ENCODE measurements around the gene RTN4RL1.

Gene RTN4RL1

DNA sequence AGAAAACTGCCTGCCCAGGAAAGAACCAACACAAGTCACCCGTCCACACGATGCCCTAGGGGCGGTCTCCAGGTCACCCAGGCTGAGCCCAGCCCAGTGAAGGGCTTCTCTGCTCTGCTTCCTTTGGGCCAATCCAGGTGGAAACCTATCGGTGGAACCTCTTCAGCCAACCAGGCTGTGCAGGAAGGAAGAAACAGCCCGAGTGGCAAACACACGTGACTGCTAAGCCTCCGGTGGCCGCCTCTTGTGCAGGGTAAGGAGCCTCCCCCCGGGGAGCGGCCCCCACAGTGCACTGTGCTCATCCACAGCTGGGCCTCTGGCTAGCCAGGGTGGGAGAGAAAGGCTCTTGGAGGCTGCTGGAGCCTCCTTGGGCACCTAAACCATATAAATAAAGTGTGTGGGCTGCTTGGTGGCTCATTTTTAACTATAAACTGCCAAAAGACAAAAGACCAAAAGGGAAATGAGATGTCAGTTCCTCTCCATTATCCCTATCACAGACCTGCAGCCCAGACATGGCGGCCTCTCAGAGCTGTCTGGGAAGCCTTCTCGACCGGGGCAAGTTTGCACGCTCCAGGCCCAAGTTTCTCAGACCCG is 2.4 kb downstream of the RTN4RL1 start:
- no peak overlapping the region for H3K4ac ChIP-seq (ENCODE audit: low read depth, low read length)
- no peak overlapping the region for H3K18ac ChIP-seq (ENCODE audit: low read length)
- no peak overlapping the region for H3K4me3 ChIP-seq (ENCODE audit: low read length)
- WGBS (ENCODE audit: extremely low coverage, insufficient coverage, low lambda C conversion rate): no CpG with 5 or more reads among the region's 15 CpGs
- no peak overlapping the region for H3K9ac ChIP-seq (ENCODE audit: low read length)
- no peak overlapping the region for H2BK15ac ChIP-seq (replicated peaks; ENCODE audit: low read depth)
- DNase-seq: no peak
- no peak overlapping the region for H2AK5ac ChIP-seq (ENCODE audit: low read length)
- H3K79me1 ChIP-seq (ENCODE audit: low read length): no peaks in the 10 kb centered on the region
- H4K8ac ChIP-seq (ENCODE audit: low read depth, low read length): no peak overlapping the region
- H3K79me2 ChIP-seq (ENCODE audit: control insufficient read depth, insufficient read depth, low read length): no peaks in the 10 kb centered on the region
- peaks cover 17% of the 10 kb centered on the region for H3K27me3 ChIP-seq (ENCODE audit: insufficient read depth, low read length, poor library complexity)
- no peak overlapping the region for H3K56ac ChIP-seq (ENCODE audit: low read length)
- H3K27ac ChIP-seq (ENCODE audit: low read depth, low read length): no peak overlapping the region
- H3K23ac ChIP-seq (ENCODE audit: low read length): no peak overlapping the region
- H2BK5ac ChIP-seq (ENCODE audit: low read length): no peak overlapping the region
- no peak overlapping the region for H3K4me2 ChIP-seq (ENCODE audit: low read length)
- H3K36me3 ChIP-seq (ENCODE audit: control insufficient read depth, insufficient read depth, low read length): no peaks in the 10 kb centered on the region
- H4K5ac ChIP-seq (ENCODE audit: low read length): no peak overlapping the region
- H2BK120ac ChIP-seq (ENCODE audit: low read depth, low read length): no peak overlapping the region
- no peaks in the 10 kb centered on the region for H3K4me1 ChIP-seq (ENCODE audit: control insufficient read depth, low read depth, low read length)

DNA sequence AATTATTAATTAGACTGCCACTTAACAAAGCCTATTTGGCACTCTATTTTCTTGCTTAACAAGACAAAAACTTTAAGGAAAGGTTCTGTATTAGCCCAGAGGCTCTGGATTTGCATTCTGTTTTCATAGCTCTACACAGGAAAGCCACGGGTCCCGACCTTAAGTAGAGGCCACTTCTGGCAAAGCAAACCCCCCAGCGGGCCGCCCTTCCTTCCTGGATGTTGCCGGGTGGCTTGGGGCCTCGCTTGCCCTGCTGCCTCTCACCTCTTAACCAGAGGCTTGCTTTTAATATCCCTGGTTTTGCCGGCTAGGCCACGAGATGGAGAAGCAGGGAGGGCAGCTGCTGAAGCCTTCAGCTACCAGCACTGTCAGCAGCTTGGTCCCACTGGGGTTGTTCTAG is 4.4 kb downstream of the RTN4RL1 start:
- Histone ChIP-seq H3K36me3 (ENCODE audit: control insufficient read depth, insufficient read depth, low read length) (no peaks in the 10 kb centered on the region), H4K8ac (ENCODE audit: low read depth, low read length) (no peak overlapping the region), H3K4ac (ENCODE audit: low read depth, low read length) (no peak overlapping the region), H3K23ac (ENCODE audit: low read length) (no peak overlapping the region), H2BK15ac (replicated peaks; ENCODE audit: low read depth) (no peak overlapping the region), H3K9ac (ENCODE audit: low read length) (no peak overlapping the region), H3K4me2 (ENCODE audit: low read length) (no peak overlapping the region), H3K27ac (ENCODE audit: low read depth, low read length) (no peak overlapping the region), H2BK120ac (ENCODE audit: low read depth, low read length) (no peak overlapping the region), H3K4me1 (ENCODE audit: control insufficient read depth, low read depth, low read length) (no peaks in the 10 kb centered on the region), H3K4me3 (ENCODE audit: low read length) (no peak overlapping the region), H3K79me2 (ENCODE audit: control insufficient read depth, insufficient read depth, low read length) (no peaks in the 10 kb centered on the region), H2BK5ac (ENCODE audit: low read length) (no peak overlapping the region), H4K5ac (ENCODE audit: low read length) (no peak overlapping the region), H3K56ac (ENCODE audit: low read length) (no peak overlapping the region), H3K18ac (ENCODE audit: low read length) (no peak overlapping the region), H3K27me3 (ENCODE audit: insufficient read depth, low read length, poor library complexity) (peaks cover 13% of the 10 kb centered on the region), H3K79me1 (ENCODE audit: low read length) (no peaks in the 10 kb centered on the region), H2AK5ac (ENCODE audit: low read length) (no peak overlapping the region)
- DNase-seq: no peak
- no CpG with 5 or more reads among the region's 8 CpGs for WGBS (ENCODE audit: extremely low coverage, insufficient coverage, low lambda C conversion rate)

DNA sequence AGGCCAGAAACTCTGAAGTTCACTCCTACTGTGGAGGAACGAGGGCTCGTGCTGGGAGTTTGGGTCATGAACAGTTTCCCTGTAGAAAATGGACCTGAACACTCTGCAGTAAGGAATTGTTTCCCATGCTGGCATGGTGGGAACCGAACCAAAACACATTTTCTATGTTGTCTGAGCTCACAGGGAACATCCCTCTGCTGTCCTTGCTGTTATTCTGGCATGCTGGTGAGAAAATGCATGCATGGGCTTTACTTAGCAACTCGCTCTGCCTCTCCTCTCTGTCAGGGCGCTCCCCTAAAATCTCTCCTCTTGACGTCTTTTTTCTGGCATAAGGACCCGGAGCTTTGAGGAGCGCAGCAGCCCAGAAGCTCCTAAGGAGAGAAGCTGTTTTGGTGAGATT is 5.4 kb downstream of the RTN4RL1 start:
- H3K4me3 ChIP-seq (ENCODE audit: low read length): no peak overlapping the region
- no peak for DNase-seq

DNA sequence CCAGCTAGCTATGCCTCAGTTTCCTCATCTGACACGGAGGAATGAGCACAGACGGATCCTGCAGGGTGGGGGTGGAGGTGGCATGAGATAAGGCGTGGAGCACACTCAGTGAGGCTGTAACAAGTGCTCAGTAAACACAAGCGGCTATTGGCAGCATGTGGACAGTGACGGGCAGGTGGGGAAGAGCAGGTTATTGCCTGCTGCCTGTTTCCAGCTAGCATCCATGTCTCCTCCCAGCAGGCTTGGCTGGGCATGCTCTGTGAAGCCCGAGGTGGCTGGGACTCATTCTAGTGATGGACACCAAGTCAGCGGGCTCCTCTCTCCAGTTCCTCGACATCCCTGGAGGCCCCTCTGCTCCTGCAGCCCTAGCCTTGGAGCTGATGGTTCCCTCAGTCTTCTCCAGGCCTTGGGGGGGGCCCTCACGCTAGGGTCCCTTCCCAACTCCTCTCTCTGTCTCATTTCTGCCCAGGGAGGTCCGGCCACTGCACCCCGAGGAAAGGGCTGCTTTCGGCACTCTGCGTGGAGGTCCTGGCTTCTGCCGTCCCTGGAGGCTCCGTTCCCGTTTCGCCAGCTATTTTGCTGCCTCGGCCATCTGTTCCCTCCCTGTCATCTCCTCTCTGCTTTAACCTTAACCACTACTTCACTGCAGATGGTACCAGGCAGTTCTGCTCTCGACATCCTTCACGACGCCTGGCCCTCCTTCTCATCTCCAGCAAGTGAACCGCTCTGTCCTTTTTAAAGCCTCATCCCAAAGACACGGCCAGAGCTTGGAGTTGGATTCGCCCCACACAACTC is 6.2 kb downstream of the RTN4RL1 start:
- no CpG with 5 or more reads among the region's 24 CpGs for WGBS (ENCODE audit: extremely low coverage, insufficient coverage, low lambda C conversion rate)
- Histone ChIP-seq H3K23ac (ENCODE audit: low read length) (no peak overlapping the region), H3K79me2 (ENCODE audit: control insufficient read depth, insufficient read depth, low read length) (no peaks in the 10 kb centered on the region), H2AK5ac (ENCODE audit: low read length) (no peak overlapping the region), H4K8ac (ENCODE audit: low read depth, low read length) (no peak overlapping the region), H4K5ac (ENCODE audit: low read length) (no peak overlapping the region), H2BK5ac (ENCODE audit: low read length) (no peak overlapping the region), H3K27me3 (ENCODE audit: insufficient read depth, low read length, poor library complexity) (peaks cover 1% of the 10 kb centered on the region), H3K79me1 (ENCODE audit: low read length) (no peaks in the 10 kb centered on the region), H3K4me3 (ENCODE audit: low read length) (no peak overlapping the region), H3K36me3 (ENCODE audit: control insufficient read depth, insufficient read depth, low read length) (no peaks in the 10 kb centered on the region), H3K56ac (ENCODE audit: low read length) (no peak overlapping the region), H3K4ac (ENCODE audit: low read depth, low read length) (no peak overlapping the region), H2BK15ac (replicated peaks; ENCODE audit: low read depth) (no peak overlapping the region), H3K4me1 (ENCODE audit: control insufficient read depth, low read depth, low read length) (no peaks in the 10 kb centered on the region), H2BK120ac (ENCODE audit: low read depth, low read length) (no peak overlapping the region), H3K27ac (ENCODE audit: low read depth, low read length) (no peak overlapping the region), H3K18ac (ENCODE audit: low read length) (no peak overlapping the region), H3K4me2 (ENCODE audit: low read length) (no peak overlapping the region), H3K9ac (ENCODE audit: low read length) (no peak overlapping the region)
- no peak for DNase-seq

More for the DNA sequence above, 5.4 kb downstream of the RTN4RL1 start:
- Histone ChIP-seq H3K79me1 (ENCODE audit: low read length) (no peaks in the 10 kb centered on the region), H3K18ac (ENCODE audit: low read length) (no peak overlapping the region), H3K27me3 (ENCODE audit: insufficient read depth, low read length, poor library complexity) (peaks cover 9% of the 10 kb centered on the region), H3K56ac (ENCODE audit: low read length) (no peak overlapping the region), H2BK5ac (ENCODE audit: low read length) (no peak overlapping the region), H3K36me3 (ENCODE audit: control insufficient read depth, insufficient read depth, low read length) (no peaks in the 10 kb centered on the region), H3K79me2 (ENCODE audit: control insufficient read depth, insufficient read depth, low read length) (no peaks in the 10 kb centered on the region), H3K4ac (ENCODE audit: low read depth, low read length) (no peak overlapping the region), H3K4me1 (ENCODE audit: control insufficient read depth, low read depth, low read length) (no peaks in the 10 kb centered on the region), H4K8ac (ENCODE audit: low read depth, low read length) (no peak overlapping the region), H3K27ac (ENCODE audit: low read depth, low read length) (no peak overlapping the region), H3K9ac (ENCODE audit: low read length) (no peak overlapping the region), H2BK120ac (ENCODE audit: low read depth, low read length) (no peak overlapping the region), H3K4me2 (ENCODE audit: low read length) (no peak overlapping the region), H2BK15ac (replicated peaks; ENCODE audit: low read depth) (no peak overlapping the region), H3K23ac (ENCODE audit: low read length) (no peak overlapping the region), H4K5ac (ENCODE audit: low read length) (no peak overlapping the region), H2AK5ac (ENCODE audit: low read length) (no peak overlapping the region)
- no CpG with 5 or more reads among the region's 8 CpGs for WGBS (ENCODE audit: extremely low coverage, insufficient coverage, low lambda C conversion rate)

DNA sequence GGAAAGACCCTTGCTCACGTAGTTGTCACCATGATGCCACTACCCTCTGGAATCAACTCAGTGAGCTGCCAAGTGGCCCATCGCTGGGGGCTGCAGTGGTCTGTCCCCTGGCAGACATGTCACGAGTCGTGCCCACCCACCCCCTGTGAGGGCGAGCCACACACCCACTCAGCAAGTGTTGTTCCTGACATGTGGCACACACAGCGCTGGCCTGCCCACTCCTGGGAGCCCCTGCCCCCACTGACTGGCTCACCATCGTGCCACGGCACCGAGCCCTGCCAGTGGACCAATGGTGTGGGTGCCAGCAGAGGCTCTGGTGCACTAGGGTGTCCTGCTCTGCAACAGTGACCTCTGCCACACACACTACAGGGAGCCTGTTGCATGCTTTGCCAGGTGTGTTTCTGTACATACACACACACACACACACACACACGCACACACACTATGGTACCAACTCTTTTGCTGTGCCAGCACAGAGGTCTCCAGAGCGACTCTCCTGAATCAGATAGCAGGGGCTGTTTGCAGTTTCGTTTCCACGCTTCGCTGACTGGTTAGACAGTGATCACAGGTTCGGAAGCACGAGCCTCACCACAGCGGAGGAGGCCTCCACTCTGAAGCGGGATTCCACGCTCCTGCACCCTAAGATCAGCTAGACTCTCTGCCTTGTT is 7.7 kb downstream of the RTN4RL1 start:
- H3K27me3 ChIP-seq (ENCODE audit: insufficient read depth, low read length, poor library complexity): no peaks in the 10 kb centered on the region
- no peaks in the 10 kb centered on the region for H3K4me1 ChIP-seq (ENCODE audit: control insufficient read depth, low read depth, low read length)
- no peak overlapping the region for H2BK120ac ChIP-seq (ENCODE audit: low read depth, low read length)
- H3K79me2 ChIP-seq (ENCODE audit: control insufficient read depth, insufficient read depth, low read length): no peaks in the 10 kb centered on the region
- H3K18ac ChIP-seq (ENCODE audit: low read length): no peak overlapping the region
- WGBS (ENCODE audit: extremely low coverage, insufficient coverage, low lambda C conversion rate): no CpG with 5 or more reads among the region's 19 CpGs
- H2BK15ac ChIP-seq (replicated peaks; ENCODE audit: low read depth): no peak overlapping the region
- H4K5ac ChIP-seq (ENCODE audit: low read length): no peak overlapping the region
- no peak overlapping the region for H3K9ac ChIP-seq (ENCODE audit: low read length)
- H3K36me3 ChIP-seq (ENCODE audit: control insufficient read depth, insufficient read depth, low read length): no peaks in the 10 kb centered on the region
- no peak overlapping the region for H3K4me2 ChIP-seq (ENCODE audit: low read length)
- no peak overlapping the region for H3K56ac ChIP-seq (ENCODE audit: low read length)
- no peak for DNase-seq
- H3K79me1 ChIP-seq (ENCODE audit: low read length): no peaks in the 10 kb centered on the region
- no peak overlapping the region for H4K8ac ChIP-seq (ENCODE audit: low read depth, low read length)
- H3K4me3 ChIP-seq (ENCODE audit: low read length): no peak overlapping the region
- H3K27ac ChIP-seq (ENCODE audit: low read depth, low read length): no peak overlapping the region
- H3K23ac ChIP-seq (ENCODE audit: low read length): no peak overlapping the region
- no peak overlapping the region for H3K4ac ChIP-seq (ENCODE audit: low read depth, low read length)
- no peak overlapping the region for H2AK5ac ChIP-seq (ENCODE audit: low read length)
- no peak overlapping the region for H2BK5ac ChIP-seq (ENCODE audit: low read length)

Data from mesendoderm (in vitro differentiated cells).